K562 (cell line): ENCODE measurements around the gene DNAJB1. TPM values are rescaled to one million over a fixed set of nuclear protein-coding genes. Genes with fewer than 3 reads are reported as not detected.

Experiments used
- BCLAF1 ChIP-seq, 2 experiments: fragments of 450-650 bp in 1 of 2; IDR thresholded peaks; 2 replicates each; pipeline ENCODE4 v1.6.1; 2011 to 2017; ENCODE audit warnings: low read depth in 2 of 2, antibody characterized with exemption in 1 of 2, borderline replicate concordance in 1 of 2, low read length in 1 of 2, mild to moderate bottlenecking in 1 of 2, mixed read lengths in 1 of 2; ENCODE audit not compliant: control insufficient read depth in 1 of 2
- BRD4 ChIP-seq: fragments of 200-600 bp; sonication (generic); IDR thresholded peaks from 2 replicates; pipeline ENCODE4 v1.6.1; 2017; ENCODE audit warnings: inconsistent platforms
- CBX2 ChIP-seq: fragments of 200-600 bp; sonication (generic); IDR thresholded peaks from one replicate; pipeline ENCODE4 v1.6.1; 2012; ENCODE audit warnings: mild to moderate bottlenecking, low read length, inconsistent platforms; ENCODE audit not compliant: insufficient read depth, poor library complexity, severe bottlenecking
- COPS2 ChIP-seq: fragments of 450-650 bp; conservative IDR thresholded peaks from 2 replicates; pipeline ENCODE4 v1.6.1; 2016; ENCODE audit warnings: mild to moderate bottlenecking, moderate library complexity
- DLX4 ChIP-seq: fragments of 250-450 bp; sonication (Bioruptor Pico); IDR thresholded peaks from 2 replicates; pipeline ENCODE4 v1.6.1; 2021; ENCODE audit warnings: mild to moderate bottlenecking
- GATAD2A ChIP-seq: fragments of 450-650 bp; IDR thresholded peaks from 2 replicates; pipeline ENCODE4 v1.6.1; 2017
- HDAC1 ChIP-seq, 2 experiments: fragments of 450-650 bp; IDR thresholded peaks; 2 replicates each; pipeline ENCODE4 v1.6.1; 2016 to 2017; ENCODE audit warnings: inconsistent platforms in 1 of 2, mild to moderate bottlenecking in 1 of 2, moderate library complexity in 1 of 2
- IRF2 ChIP-seq: sonication (generic); formaldehyde crosslinking; IDR thresholded peaks from 2 replicates; pipeline ENCODE4 v1.8.1; 2022; ENCODE audit warnings: mild to moderate bottlenecking, missing genetic modification reagents
- MBD2 ChIP-seq: sonication (generic); IDR thresholded peaks from 2 replicates; pipeline ENCODE4 v1.6.1; 2016; ENCODE audit warnings: low read depth, borderline replicate concordance
- MLX ChIP-seq, 2 experiments: fragments of 450-650 bp in 1 of 2; sonication (generic) in 1 of 2; formaldehyde crosslinking; conservative IDR thresholded peaks; 2 replicates each; pipeline versions ENCODE4 v1.4.0 to v1.8.1; 2020 to 2022; ENCODE audit warnings: mild to moderate bottlenecking in 1 of 2, missing genetic modification reagents in 1 of 2
- MTA2 ChIP-seq: fragments of 450-650 bp; IDR thresholded peaks from 2 replicates; pipeline ENCODE4 v1.6.1; 2016; ENCODE audit warnings: low read depth
- NFE2 ChIP-seq: IDR thresholded peaks from 2 replicates; pipeline ENCODE4 v1.6.1; 2014; ENCODE audit warnings: antibody characterized with exemption, low read depth
- PHF20 ChIP-seq: fragments of 450-650 bp; IDR thresholded peaks from 2 replicates; pipeline ENCODE4 v1.6.1; 2018; ENCODE audit not compliant: partially characterized antibody
- TAF15 ChIP-seq: fragments of 200-400 bp; formaldehyde crosslinking; IDR thresholded peaks from 2 replicates; pipeline ENCODE4 v1.6.1; 2017; ENCODE audit warnings: mild to moderate bottlenecking, low read depth, low read length, moderate library complexity
- TAL1 ChIP-seq: fragments of 450-650 bp; IDR thresholded peaks from 2 replicates; pipeline ENCODE4 v1.6.1; 2016; ENCODE audit warnings: mild to moderate bottlenecking
- ZNF57 ChIP-seq: fragments of 450-650 bp; formaldehyde crosslinking; IDR thresholded peaks from 2 replicates; pipeline ENCODE4 v1.4.0; 2020; ENCODE audit warnings: mild to moderate bottlenecking, moderate library complexity
- ZNF639 ChIP-seq, 2 experiments: fragments of 200-800 bp in 1 of 2; sonication (Bioruptor generic) in 1 of 2; sonication (generic) in 1 of 2; formaldehyde crosslinking in 1 of 2; IDR thresholded peaks in 1 of 2; conservative IDR thresholded peaks in 1 of 2; 2 replicates each; pipeline versions ENCODE4 v1.5.0 to v1.6.1; 2016 to 2020; ENCODE audit warnings: missing compliant biosample characterization in 1 of 2, missing genetic modification characterization in 1 of 2, missing genetic modification reagents in 1 of 2
- ZZZ3 ChIP-seq: fragments of 450-650 bp; IDR thresholded peaks from 2 replicates; pipeline ENCODE4 v1.6.1; 2016; ENCODE audit warnings: antibody characterized with exemption, mild to moderate bottlenecking, moderate library complexity
- polyA plus RNA-seq, 8 experiments: library from polyadenylated mRNA; depleted of rRNA in 4 of 8; stranded (reverse) in 5 of 8; unstranded in 3 of 8; fragments of >200 nt; fragmentation: Nextera tagmentation in 2 of 8; fragmentation: Illumina TruSeq in 1 of 8; extraction: Ambion mirVana in 2 of 8; extraction: Trizol in 1 of 8; gene quantifications; 2 replicates each; pipeline versions ENCODE4 v1.2.1 to v1.2.3, GENCODE V29; 2011 to 2014; ENCODE audit warnings: inconsistent platforms in 1 of 8, missing spikeins in 1 of 8
- total RNA-seq, 7 experiments: library from RNA; depleted of rRNA in 6 of 7; stranded (reverse); fragments of >200 nt in 6 of 7; fragmentation: Illumina TruSeq in 2 of 7; extraction: Trizol in 2 of 7; gene quantifications; 2 replicates each; pipeline versions ENCODE4 v1.2.1 to v1.2.3, GENCODE V29; 2011 to 2021; ENCODE audit warnings: low replicate concordance in 1 of 7
- TF ChIP-seq, protein P1 (sequence below): fragments of 450-650 bp; IDR thresholded peaks from 2 replicates; pipeline ENCODE4 v1.6.1; 2016
- TF ChIP-seq, protein P2 (sequence below): IDR thresholded peaks from 3 replicates; pipeline ENCODE4 v1.6.1; 2011; ENCODE audit warnings: borderline replicate concordance, mild to moderate bottlenecking; ENCODE audit not compliant: insufficient read length, insufficient read depth

Gene DNAJB1
- total and polyA plus RNA-seq, 9 of the 15 experiments (the other 6 are each of a cell fraction or from before 2014, with no cell fraction given) = 13.2 to 113 (median 62.1) TPM

- TF ChIP-seq ZNF57 (CRISPR knock-in tag) (no peak), DLX4 (CRISPR knock-in tag) (no peak), PHF20 (peak; percentile 72), NFE2 (no peak), ZZZ3 (no peak), ZNF639 (CRISPR knock-in tag; conservative IDR thresholded peaks at IDR 0.05 in 1 of 2, IDR thresholded peaks at IDR 0.05 in 1 of 2) (peak in 1 of 2 experiments; percentile 49; a peak in 2 of 4 replicates), BCLAF1 (IDR thresholded peaks at IDR 0.05; ENCODE audit: borderline replicate concordance in 1 of 2, control insufficient read depth in 1 of 2, low read depth in 2 of 2, low read length in 1 of 2) (no peak), MTA2 (no peak), CBX2 (no peak), TAF15 (no peak), BRD4 (no peak), IRF2 (CRISPR knock-in tag) (no peak; the same call in 1 of the 2 replicates), MLX (CRISPR knock-in tag; conservative IDR thresholded peaks at IDR 0.05) (no peak; a peak in 1 of 4 replicates), GATAD2A (0 out of 2 replicates have a peak, but pooled peaks have one; percentile 45), COPS2 (no peak), TAL1 (no peak), MBD2 (no peak; the same call in 1 of the 2 replicates), HDAC1 (IDR thresholded peaks at IDR 0.05) (peak in 1 of 2 experiments; percentile 86; a peak in 2 of 4 replicates)
- TF ChIP-seq, protein P1, sequence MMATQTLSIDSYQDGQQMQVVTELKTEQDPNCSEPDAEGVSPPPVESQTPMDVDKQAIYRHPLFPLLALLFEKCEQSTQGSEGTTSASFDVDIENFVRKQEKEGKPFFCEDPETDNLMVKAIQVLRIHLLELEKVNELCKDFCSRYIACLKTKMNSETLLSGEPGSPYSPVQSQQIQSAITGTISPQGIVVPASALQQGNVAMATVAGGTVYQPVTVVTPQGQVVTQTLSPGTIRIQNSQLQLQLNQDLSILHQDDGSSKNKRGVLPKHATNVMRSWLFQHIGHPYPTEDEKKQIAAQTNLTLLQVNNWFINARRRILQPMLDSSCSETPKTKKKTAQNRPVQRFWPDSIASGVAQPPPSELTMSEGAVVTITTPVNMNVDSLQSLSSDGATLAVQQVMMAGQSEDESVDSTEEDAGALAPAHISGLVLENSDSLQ = no peak
- TF ChIP-seq, protein P2, sequence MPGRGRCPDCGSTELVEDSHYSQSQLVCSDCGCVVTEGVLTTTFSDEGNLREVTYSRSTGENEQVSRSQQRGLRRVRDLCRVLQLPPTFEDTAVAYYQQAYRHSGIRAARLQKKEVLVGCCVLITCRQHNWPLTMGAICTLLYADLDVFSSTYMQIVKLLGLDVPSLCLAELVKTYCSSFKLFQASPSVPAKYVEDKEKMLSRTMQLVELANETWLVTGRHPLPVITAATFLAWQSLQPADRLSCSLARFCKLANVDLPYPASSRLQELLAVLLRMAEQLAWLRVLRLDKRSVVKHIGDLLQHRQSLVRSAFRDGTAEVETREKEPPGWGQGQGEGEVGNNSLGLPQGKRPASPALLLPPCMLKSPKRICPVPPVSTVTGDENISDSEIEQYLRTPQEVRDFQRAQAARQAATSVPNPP = no peak
Measured at GRCh38 chr19:14517840-14518505, at the start of gene DNAJB1 (continued).
